Ishikawa (cell line): ENCODE results near the gene CEP112.

Experiments
- CEBPB ChIP-seq: IDR thresholded peaks from 2 replicates; pipeline ENCODE4 v1.6.1; 2012
- CREB1 ChIP-seq: IDR thresholded peaks from 2 replicates; pipeline ENCODE4 v1.6.1; 2012; ENCODE audit warnings: low read depth
- EP300 ChIP-seq: IDR thresholded peaks from 2 replicates; pipeline ENCODE4 v1.6.1; 2012; ENCODE audit warnings: borderline replicate concordance
- FOXM1 ChIP-seq: IDR thresholded peaks from 2 replicates; pipeline ENCODE4 v1.6.1; 2012; ENCODE audit warnings: low read depth, borderline replicate concordance
- NFIC ChIP-seq: IDR thresholded peaks from 2 replicates; pipeline ENCODE4 v1.6.1; 2012
- RAD21 ChIP-seq: IDR thresholded peaks from 2 replicates; pipeline ENCODE4 v1.6.1; 2012; ENCODE audit warnings: low read depth
- ZBTB7A ChIP-seq: IDR thresholded peaks from 2 replicates; pipeline ENCODE4 v1.6.1; 2012; ENCODE audit warnings: low read depth
- TF ChIP-seq, protein P1 (sequence below): IDR thresholded peaks from 2 replicates; pipeline ENCODE4 v1.6.1; 2012; ENCODE audit warnings: low read depth, mild to moderate bottlenecking

- no peak for TF ChIP-seq NFIC
- no peak for TF ChIP-seq EP300
- TF ChIP-seq, protein P1, sequence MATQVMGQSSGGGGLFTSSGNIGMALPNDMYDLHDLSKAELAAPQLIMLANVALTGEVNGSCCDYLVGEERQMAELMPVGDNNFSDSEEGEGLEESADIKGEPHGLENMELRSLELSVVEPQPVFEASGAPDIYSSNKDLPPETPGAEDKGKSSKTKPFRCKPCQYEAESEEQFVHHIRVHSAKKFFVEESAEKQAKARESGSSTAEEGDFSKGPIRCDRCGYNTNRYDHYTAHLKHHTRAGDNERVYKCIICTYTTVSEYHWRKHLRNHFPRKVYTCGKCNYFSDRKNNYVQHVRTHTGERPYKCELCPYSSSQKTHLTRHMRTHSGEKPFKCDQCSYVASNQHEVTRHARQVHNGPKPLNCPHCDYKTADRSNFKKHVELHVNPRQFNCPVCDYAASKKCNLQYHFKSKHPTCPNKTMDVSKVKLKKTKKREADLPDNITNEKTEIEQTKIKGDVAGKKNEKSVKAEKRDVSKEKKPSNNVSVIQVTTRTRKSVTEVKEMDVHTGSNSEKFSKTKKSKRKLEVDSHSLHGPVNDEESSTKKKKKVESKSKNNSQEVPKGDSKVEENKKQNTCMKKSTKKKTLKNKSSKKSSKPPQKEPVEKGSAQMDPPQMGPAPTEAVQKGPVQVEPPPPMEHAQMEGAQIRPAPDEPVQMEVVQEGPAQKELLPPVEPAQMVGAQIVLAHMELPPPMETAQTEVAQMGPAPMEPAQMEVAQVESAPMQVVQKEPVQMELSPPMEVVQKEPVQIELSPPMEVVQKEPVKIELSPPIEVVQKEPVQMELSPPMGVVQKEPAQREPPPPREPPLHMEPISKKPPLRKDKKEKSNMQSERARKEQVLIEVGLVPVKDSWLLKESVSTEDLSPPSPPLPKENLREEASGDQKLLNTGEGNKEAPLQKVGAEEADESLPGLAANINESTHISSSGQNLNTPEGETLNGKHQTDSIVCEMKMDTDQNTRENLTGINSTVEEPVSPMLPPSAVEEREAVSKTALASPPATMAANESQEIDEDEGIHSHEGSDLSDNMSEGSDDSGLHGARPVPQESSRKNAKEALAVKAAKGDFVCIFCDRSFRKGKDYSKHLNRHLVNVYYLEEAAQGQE = no peak
- TF ChIP-seq ZBTB7A = no peak
- no peak for TF ChIP-seq CEBPB
- no peak for TF ChIP-seq RAD21
- no peak for TF ChIP-seq FOXM1
- no peak for TF ChIP-seq CREB1
These were observed 305.4 kb downstream of the CEP112 start for GRCh38 chr17:65886315-65887245.
